ENCODE measurements around the gene LBH. TPM values are rescaled to one million over a fixed set of nuclear protein-coding genes. Genes with fewer than 3 reads are reported as not detected.

Gene LBH
- total RNA-seq, 2 experiments from 2014 or later: 3.0 to 3.7 TPM

DNA sequence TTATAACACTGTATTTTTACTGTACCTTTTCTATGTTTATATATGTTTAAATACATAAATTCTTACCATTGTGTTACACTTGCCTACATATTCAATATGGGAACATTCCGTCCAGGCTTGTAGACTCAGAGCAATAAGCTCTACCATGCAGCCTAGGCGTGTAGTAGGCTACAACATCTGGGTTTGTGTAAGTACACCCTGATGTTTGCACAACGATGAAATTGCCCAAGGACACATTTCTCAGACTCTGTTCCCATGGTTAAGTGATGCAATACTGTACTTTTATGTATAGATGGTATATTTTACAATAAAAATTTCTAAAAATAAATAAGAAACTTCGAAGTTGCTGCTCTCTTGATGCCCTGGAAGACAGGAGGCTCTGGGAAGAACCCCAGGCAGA, 46.2 kb upstream of the LBH start:
- TF ChIP-seq CTCF (conservative IDR thresholded peaks at IDR 0.05; ENCODE audit: low read length) (no peak), EZH2phosphoT487 (IDR thresholded peaks at IDR 0.05; ENCODE audit: borderline replicate concordance, low read depth, low read length) (no peak)
- BruUV-seq (replicated peaks): no TSS peak

DNA sequence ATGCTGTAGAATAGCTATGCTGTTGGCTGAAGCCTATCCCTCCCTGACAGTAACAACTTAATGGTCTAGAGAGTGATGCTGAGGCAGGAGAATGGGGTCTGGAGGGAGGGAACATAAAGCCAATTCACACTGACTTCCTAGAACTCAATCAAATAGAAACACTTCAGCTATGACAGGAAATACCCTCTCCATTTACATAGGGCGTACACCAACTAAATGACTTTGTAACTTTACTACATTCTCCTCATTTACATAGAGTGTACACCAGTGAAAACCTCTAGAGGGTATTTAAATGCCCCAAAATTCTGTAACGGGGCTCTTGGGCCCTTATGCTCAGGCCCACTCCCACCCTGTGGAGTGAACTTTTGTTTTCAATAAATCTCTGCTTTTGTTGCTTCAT, 43.0 kb upstream of the LBH start:
- intact Hi-C loops (cut with micrococcal nuclease; ENCODE audit: unreplicated experiment): no loop called here
- ChIA-PET POLR2A (no interaction called here), CTCF (ENCODE audit: unreplicated experiment) (no interaction called here)
- Histone ChIP-seq H4K20me1 (ENCODE audit: insufficient read depth, low read length) (no peaks in the 10 kb centered on the region), H3K36me3 (ENCODE audit: insufficient read depth, low read length) (no peaks in the 10 kb centered on the region), H3K4me2 (ENCODE audit: low read length) (no peak overlapping the region), H3K9me3 (ENCODE audit: low read length) (no peaks in the 10 kb centered on the region), H3K27ac (ENCODE audit: low read depth, low read length, poor library complexity, severe bottlenecking) (no peak overlapping the region), H2AFZ (ENCODE audit: low read length) (no peak overlapping the region), H3K4me1 (ENCODE audit: insufficient read depth, low read length, poor library complexity, severe bottlenecking) (no peaks in the 10 kb centered on the region), H3K9me2 (ENCODE audit: insufficient read depth, low read length) (no peaks in the 10 kb centered on the region), H3K4me3 (ENCODE audit: low read depth, low read length, poor library complexity, severe bottlenecking) (no peak overlapping the region), H3K79me2 (ENCODE audit: insufficient read depth, low read depth, low read length) (no peaks in the 10 kb centered on the region)
- BruUV-seq (replicated peaks): no TSS peak
- DNase-seq (ENCODE audit: low spot score): no peak
- TF ChIP-seq CTCF (conservative IDR thresholded peaks at IDR 0.05; ENCODE audit: low read length) (no peak), EZH2phosphoT487 (IDR thresholded peaks at IDR 0.05; ENCODE audit: borderline replicate concordance, low read depth, low read length) (no peak)

More for the DNA sequence above, 46.2 kb upstream of the LBH start:
- H3K27ac ChIP-seq (ENCODE audit: low read depth, low read length, poor library complexity, severe bottlenecking): no peak overlapping the region
- no peaks in the 10 kb centered on the region for H3K9me3 ChIP-seq (ENCODE audit: low read length)
- ChIA-PET POLR2A (interaction anchor here (0.6 kb wide), 1 partner anchor 385 kb away, joined by 3 read pairs; no protein-coding TSS in a partner anchor), CTCF (ENCODE audit: unreplicated experiment) (no interaction called here)
- no peaks in the 10 kb centered on the region for H4K20me1 ChIP-seq (ENCODE audit: insufficient read depth, low read length)
- intact Hi-C loops (cut with micrococcal nuclease; ENCODE audit: unreplicated experiment): no loop called here
- H2AFZ ChIP-seq (ENCODE audit: low read length): no peak overlapping the region
- no peak overlapping the region for H3K4me3 ChIP-seq (ENCODE audit: low read depth, low read length, poor library complexity, severe bottlenecking)
- H3K4me1 ChIP-seq (ENCODE audit: insufficient read depth, low read length, poor library complexity, severe bottlenecking): no peaks in the 10 kb centered on the region
- no peaks in the 10 kb centered on the region for H3K9me2 ChIP-seq (ENCODE audit: insufficient read depth, low read length)
- no peaks in the 10 kb centered on the region for H3K79me2 ChIP-seq (ENCODE audit: insufficient read depth, low read depth, low read length)
- no peaks in the 10 kb centered on the region for H3K36me3 ChIP-seq (ENCODE audit: insufficient read depth, low read length)
- no peak for DNase-seq (ENCODE audit: low spot score)
- H3K4me2 ChIP-seq (ENCODE audit: low read length): no peak overlapping the region

GRCh38 chr2:30190637-30191036, 40.7 kb upstream of the LBH start:
- CTCF ChIA-PET (ENCODE audit: unreplicated experiment): no interaction called here
- Histone ChIP-seq H3K4me3 (ENCODE audit: low read depth, low read length, poor library complexity, severe bottlenecking) (no peak overlapping the region), H3K4me1 (ENCODE audit: insufficient read depth, low read length, poor library complexity, severe bottlenecking) (no peaks in the 10 kb centered on the region), H3K27ac (ENCODE audit: low read depth, low read length, poor library complexity, severe bottlenecking) (no peak overlapping the region), H3K36me3 (ENCODE audit: insufficient read depth, low read length) (no peaks in the 10 kb centered on the region), H3K4me2 (ENCODE audit: low read length) (no peak overlapping the region), H3K9me2 (ENCODE audit: insufficient read depth, low read length) (no peaks in the 10 kb centered on the region), H2AFZ (ENCODE audit: low read length) (no peak overlapping the region), H3K9me3 (ENCODE audit: low read length) (no peaks in the 10 kb centered on the region), H4K20me1 (ENCODE audit: insufficient read depth, low read length) (no peaks in the 10 kb centered on the region), H3K79me2 (ENCODE audit: insufficient read depth, low read depth, low read length) (no peaks in the 10 kb centered on the region)
- intact Hi-C loops (cut with micrococcal nuclease; ENCODE audit: unreplicated experiment): no loop called here
- POLR2A ChIA-PET: no interaction called here
- no peak for DNase-seq (ENCODE audit: low spot score)
- no TSS peak for BruUV-seq (replicated peaks)
- TF ChIP-seq CTCF (conservative IDR thresholded peaks at IDR 0.05; ENCODE audit: low read length) (no peak), EZH2phosphoT487 (IDR thresholded peaks at IDR 0.05; ENCODE audit: borderline replicate concordance, low read depth, low read length) (no peak)

Data from OCI-LY7 (cell line).